Measurements from ENCODE around the gene MTO1.
"Not testable (repeated sequence)": the region's sequence is repeated elsewhere in the genome, so short reads cannot be mapped to it uniquely, and the experiment has no call there.

MTO1 gene, protein sequence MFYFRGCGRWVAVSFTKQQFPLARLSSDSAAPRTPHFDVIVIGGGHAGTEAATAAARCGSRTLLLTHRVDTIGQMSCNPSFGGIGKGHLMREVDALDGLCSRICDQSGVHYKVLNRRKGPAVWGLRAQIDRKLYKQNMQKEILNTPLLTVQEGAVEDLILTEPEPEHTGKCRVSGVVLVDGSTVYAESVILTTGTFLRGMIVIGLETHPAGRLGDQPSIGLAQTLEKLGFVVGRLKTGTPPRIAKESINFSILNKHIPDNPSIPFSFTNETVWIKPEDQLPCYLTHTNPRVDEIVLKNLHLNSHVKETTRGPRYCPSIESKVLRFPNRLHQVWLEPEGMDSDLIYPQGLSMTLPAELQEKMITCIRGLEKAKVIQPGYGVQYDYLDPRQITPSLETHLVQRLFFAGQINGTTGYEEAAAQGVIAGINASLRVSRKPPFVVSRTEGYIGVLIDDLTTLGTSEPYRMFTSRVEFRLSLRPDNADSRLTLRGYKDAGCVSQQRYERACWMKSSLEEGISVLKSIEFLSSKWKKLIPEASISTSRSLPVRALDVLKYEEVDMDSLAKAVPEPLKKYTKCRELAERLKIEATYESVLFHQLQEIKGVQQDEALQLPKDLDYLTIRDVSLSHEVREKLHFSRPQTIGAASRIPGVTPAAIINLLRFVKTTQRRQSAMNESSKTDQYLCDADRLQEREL

DNA sequence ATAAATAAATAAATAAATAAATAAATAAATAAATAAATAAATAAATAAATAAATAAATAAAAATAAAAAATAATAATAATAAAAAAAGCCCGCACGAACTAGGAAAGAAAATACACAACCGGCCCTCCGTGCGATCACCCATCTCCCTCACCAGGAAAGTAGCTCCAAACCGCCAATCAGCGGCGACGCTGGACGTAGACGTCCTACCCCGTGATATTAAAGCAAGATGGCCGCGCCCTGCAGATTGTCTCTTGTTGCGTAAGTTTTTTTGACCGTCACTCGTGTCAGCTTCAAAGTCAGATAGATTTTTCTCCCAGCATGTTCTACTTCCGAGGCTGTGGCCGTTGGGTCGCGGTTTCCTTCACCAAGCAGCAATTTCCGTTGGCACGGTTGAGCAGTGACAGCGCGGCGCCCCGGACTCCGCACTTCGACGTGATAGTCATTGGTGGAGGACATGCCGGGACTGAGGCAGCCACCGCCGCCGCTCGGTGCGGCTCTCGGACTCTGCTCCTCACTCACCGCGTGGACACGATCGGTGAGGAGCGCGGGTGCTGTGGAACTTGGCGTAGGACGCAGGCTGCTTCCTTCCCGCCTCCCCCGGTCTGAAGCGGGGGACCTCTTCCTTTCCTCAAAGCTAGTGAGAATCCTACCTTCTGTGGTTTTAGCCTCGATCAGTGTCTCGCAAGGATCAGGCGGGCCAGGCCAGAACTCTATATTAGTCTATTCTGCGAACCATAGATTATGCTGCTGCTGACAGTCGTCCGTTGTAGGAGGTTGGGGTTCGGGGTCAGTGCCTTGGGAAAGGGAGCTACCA, at the start of gene MTO1:
TSS of gene MTO1 (plus strand) at position 201 of the 814 bp plus-strand sequence. CDS start at position 319, 118 bp downstream.
- FAIRE-seq, result peak; percentile 73

DNA sequence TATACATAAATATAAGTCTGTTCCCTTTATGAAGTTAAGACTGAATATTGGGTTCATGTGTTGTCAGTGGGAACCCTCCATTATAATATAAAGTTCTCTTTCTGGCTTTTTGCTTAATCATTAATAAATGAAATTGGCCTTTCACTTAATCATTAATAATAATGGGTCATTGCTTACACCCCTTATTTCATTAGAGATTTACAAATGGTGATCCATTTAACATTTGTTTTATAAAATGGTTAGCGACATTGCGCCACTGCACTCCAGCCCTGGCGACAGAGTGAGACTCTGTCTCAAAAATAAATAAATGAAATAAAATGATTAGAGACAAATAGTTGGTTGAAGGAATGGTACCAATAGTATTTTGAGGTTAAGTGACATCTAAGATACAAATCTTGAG, 48.4 kb upstream of the MTO1 start:
- no peak for FAIRE-seq

DNA sequence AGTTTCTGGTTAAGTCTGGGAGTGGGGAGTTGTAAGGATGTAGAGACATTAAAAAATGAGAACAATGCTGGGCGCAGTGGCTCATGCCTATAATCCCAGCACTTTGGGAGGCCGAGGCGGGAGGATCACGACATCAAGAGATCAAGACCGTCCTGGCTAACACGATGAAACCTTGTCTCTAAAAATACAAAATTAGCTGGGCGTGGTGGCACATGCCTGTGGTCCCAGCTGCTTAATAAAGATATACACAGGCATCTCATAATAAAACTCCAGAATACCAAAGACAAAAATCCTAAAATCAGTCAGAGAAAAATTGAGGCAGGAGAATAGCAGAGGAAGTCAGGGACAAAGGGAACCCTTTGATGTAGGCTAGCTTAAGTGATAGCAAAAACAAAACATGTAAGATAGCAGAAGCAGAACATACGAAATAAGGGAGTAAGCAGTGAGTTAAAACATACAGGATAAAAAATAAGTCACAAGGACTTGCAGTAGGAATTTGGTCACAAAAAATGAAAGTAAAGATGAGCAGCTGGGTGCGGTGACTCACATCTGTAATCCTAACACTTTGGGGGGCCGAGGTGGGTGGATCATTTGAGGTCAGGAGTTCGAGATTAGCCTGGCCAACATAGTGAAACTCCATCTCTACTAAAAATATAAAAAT, 43.3 kb upstream of the MTO1 start:
- FAIRE-seq, result no peak

DNA sequence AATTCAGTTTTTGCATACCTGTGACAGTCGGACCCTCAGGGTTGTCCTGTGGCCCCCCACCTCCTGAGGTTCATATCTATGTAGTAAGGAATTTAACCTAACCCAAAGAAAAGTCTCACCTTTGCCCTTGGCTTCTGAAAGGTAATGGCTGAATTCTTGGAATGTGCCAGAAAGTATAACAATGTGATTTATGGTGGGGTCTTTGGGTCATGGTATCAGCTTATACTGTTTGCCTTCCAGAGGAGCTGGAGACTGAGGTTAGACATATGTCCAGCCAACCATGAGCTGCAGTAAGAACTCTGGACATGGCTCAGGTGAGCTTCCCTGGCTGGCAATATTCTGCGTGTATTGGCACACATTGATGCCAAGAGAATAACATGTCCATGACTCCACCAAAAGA, 40.0 kb upstream of the MTO1 start:
- FAIRE-seq, result no peak

DNA sequence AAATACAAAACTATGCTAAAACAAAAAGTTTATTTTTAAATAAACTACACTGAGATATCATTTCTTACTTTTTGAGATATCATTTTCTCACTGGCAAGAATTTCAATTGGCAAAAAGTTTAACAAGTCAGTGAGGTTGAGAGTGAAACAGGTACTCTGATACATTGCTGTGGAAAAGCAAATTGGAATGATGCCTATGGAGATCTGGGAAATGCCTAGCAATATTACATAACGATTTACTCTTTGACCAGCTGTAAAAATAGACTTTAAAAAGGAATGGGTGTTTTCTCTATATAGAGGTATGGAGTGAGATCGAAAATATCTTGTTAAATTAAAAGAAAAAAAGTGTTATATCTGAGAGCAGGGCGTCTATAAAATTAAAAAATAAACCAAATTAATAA, 26.3 kb upstream of the MTO1 start:
- no peak for FAIRE-seq

DNA sequence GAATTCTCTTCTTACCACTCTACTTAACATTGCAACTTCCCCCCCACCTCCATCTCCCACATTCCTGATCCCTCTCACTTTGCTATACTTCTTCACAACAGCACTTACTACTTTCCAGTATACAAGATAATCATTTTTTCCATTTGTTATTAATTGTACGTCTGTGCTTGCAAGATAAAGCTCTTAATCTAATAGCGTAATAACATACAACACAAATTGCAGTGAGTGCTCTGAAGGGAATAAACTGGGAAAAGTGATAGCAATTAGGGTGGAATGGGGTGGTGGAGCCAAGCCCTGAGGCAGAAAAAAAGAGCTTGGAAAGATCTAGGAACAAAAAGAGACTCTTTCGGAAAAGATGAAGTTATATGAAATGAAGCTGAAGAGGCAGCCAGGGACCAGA, 18.0 kb upstream of the MTO1 start:
- FAIRE-seq, result no peak

DNA sequence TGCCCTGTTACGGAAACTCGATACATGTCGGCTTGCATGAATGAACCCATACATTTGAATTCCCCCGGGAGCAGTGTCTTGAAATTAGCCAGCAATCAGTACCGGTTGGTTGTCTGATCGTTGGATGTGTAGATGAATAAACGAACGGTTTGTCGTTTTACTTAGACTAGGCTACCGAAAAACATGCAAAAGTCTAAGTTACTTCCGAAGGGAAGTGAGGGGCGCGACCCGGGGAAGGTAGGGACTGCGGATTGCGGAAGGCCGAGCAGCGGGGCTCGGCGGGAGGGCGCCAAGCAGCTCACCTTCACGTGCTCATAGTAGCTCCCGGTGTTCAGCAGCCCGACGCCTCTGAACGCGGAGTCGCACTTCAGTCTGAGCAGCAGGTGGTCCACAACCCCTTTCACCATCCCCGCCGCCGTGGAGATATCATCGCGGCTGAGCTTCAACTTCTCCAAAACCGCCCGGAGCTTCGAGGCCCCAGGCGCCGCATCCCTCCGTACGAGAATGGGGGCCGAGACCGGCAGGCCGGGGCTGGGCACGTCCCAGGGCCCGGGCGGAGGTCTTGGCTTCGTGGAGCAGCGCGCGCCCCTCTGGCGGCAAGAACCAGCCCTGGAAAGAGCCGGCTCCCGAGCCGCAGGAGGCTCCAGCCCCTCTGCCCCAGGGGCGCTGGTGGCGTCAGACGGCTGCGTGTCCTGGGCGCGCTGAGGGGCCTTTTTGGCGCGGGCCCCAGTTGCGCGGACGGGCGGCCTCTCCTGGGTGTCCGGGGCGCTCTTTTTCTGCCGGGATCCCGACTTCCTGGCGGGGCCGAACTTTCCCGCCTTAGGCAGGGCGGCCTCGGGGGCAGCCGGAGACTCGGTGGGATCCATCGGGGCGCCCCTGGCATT, 10.1 kb upstream of the MTO1 start:
- FAIRE-seq, result no peak

DNA sequence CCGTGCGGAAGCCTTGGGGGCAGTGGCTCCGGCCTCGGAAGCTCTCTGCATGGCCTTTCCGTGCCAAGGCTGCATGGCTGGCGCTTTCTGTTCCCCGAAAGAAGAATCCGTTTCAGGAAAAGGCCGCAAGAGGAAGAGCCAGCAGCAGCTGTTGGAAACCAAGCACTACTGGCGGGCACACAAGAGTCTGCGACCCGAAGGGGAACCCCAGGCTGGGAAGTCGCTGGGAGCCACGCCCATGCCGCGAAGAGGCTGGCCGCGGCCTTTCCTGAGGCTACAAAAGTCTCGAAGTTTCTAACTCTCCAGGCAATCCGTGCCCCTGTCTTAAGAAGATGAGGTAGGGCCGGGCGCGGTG, 9.5 kb upstream of the MTO1 start, which contains the start of gene CGAS:
TSS of gene CGAS (minus strand) at position 191 of the 355 bp plus-strand sequence. CDS start at position 75, 116 bp downstream.
- FAIRE-seq, result no peak

DNA sequence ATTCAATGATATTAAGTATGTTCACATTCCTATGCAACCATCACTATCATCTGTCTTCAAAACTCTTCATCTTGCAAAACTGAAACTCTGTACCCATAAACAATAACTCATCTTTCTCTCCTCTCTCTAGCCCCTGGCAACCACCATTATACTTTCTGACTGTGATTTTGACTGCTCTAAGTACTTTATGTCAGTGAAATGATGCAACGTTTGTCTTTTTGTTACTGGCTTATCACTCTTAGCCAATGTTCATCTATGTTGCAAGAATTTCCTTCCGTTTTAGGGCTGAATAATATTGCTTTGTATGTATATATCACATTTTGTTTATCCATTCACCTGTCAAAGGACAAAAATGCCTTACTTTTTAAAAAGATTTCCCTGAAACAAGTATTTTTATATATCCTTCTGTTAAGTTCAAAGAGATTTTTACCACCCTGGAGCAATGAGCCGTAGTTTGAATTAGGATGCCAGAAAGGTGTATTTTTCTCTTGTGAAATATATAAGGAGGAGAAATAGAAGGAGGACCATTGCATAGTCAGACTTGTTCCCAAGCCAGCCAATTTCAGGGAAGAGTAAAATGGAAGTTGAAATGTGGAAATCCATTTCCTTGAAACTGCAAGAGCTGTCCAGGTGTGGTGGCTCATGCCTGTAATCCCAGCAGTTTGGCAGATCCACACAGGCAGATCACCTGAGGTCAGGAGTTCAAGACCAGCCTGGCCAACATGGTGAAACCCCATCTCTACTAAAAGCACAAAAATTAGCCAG, 5.5 kb upstream of the MTO1 start:
- FAIRE-seq, result no peak

DNA sequence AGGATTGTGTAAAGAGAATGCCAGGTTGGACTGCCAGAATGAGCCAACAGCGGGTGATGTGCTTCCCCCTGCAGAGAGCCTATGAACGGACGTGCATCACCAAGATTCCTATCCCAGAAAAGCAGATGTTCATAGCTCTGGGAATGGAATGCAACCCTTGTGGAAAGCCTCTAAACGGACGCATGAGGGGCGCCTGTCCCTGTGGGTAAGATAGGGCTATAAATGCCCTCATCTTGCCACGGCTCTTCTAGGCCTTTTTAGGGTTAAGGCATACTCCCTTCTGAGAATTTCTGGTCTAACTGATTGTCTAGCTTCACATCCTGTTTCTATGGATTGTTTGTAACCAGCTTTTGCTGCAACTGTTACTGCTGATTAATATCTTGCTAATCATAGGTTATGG, 2.1 kb upstream of the MTO1 start:
- FAIRE-seq, result not testable (repeated sequence)

DNA sequence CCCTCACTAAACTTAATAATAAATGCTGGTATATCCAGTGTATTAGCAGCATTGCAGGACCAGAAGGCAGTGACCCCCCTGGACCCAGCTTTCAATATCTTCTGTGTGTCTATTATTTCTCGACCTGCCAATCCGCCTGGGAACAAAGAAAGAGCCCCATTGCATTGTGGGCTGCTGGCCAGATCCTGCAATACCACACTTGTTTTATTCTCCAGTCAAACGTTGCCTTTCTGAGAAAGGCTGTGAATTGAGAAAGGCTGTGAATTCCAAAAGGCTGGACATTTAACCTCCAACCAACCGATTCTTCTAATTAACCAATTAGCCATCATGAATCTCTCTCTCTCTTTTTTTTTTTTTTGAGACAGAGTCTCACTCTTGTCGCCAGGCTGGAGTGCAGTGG, 1.5 kb upstream of the MTO1 start:
- no peak for FAIRE-seq

DNA sequence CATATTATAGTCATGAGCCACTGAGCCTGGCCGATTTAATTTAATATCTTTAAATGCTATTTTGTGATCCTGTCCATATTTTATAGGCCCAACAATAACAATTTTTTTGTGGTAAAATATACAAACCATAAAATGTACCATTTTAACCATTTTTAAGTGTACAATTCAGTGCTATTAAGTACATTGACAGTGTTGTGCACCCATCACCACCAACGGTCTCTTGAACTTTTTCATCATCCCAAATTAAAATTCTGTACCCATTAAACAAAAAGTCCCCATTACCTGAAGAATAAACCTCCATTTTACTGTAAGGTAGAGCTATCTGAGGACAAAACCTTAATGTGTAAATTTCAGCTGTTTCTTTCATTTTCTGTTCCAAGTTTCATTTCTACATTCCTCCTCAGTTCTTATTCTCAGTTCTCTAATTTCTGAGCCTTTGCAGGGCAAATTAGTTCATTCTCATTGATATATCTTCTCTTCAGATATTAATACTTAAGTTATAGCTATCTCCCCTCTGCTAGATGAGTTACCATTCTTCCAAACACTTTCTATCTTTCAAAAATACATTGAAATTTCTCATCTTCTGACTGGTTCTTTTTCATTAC, 10.3 kb downstream of the MTO1 start:
- no peak for FAIRE-seq

DNA sequence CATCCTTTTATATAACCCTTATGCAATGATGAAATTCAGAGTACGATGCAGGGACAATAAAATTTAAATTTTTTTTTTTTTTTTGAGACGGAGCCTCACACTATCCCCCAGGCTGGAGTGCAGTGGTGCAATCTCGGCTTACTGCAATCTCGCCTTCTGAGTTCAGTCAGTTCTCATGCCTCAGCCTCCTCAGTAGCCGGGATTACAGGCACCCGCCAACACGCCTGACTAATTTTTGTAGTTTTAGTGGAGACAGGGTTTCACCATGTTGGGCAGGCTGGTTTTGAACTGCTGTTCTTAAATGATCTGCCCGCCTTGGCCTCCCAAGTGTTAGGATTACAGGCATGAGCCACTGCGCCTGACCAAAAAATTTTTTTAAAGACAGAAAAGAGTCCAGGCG, 15.2 kb downstream of the MTO1 start:
- FAIRE-seq, result no peak

DNA sequence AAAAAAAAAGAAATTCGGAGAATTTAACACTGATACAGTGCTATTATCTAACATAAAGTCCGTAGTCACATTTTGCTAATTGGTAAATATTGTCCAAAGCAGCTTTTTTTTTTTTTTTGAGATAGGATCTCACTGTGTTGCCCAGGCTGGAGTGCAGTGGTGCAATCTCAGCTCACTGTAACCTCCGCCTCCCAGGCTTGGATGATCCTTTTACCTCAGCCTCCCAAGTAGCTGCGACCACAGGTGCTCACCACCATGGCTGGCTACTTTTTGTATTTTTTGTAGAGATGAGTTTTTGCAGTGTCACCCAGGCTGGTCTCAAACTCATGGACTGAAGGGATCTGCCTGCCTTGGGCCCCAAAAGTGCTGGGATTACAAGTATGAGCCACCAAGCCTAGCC, 15.9 kb downstream of the MTO1 start:
- FAIRE-seq, result no peak

DNA sequence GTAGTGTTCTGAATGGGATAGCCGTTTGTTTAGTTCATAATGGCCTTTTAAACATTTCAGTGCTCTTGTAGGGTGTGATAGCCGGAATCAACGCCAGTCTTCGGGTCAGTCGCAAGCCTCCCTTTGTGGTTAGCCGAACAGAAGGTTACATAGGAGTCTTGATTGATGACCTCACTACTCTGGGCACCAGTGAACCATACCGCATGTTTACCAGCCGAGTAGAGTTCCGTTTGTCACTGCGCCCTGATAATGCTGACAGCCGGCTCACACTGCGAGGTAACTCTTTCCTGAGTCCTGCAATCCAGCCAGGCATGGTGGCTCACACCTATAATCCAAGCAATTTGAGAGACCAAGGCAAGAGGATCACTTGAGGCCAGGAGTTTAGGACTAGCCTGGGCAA, 20.4 kb downstream of the MTO1 start:
- no peak for FAIRE-seq

DNA sequence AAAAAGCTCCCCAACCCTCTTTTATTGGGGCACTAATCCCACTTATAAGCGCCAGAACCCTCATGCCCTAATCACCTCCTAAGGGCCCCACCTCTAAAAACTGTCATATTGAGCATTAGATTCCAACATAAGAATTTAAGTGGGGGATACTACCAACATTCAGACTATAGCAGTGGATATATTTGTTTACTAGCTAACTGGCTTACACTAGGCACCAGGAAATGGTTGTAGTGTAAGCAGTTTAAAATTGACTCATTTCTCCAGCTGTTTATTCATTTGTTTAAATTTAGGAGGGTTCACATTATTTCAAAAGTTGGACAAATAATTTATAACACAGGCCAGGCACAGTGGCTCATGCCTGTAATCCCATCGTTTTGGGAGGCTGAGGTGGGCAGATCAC, 22.9 kb downstream of the MTO1 start:
- FAIRE-seq, result no peak

DNA sequence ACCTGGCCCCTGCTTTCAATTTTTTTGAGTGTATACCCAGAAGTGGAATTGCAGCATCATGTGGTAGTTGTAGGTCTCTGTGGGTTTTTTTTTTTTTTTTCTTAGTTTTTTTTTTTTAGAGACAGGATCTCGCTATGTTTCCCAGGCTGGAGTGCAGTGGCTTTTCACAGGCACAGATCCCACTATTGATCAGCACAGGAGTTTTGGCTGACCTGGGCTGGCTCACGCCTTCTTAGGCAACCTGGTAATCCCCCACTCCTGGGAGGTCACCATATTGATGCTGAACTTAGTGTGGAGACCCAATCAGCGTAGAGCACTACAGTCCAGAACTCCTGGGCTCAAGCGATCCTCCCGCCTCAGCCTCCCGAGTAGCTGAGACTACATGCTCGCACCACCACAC, 25.9 kb downstream of the MTO1 start:
- no peak for FAIRE-seq

DNA sequence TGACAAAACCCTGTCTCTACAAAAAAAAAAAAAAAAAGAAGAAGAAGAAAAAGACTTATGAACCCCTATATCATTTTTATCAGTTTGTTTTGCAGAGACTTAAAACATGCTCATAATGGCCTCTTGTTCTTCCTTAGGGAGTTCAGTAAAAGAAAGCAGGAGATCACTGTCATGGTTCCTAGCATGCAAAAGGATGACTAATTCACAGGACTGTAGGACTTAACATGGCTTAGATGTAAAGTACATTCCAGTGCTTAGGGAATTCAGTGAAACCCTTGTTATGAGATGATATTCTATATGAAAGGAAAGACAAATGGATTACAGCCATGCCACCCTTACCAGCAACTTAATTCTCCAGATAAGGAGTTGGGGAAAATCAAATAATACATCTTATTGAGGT, 29.8 kb downstream of the MTO1 start:
- FAIRE-seq, result no peak

DNA sequence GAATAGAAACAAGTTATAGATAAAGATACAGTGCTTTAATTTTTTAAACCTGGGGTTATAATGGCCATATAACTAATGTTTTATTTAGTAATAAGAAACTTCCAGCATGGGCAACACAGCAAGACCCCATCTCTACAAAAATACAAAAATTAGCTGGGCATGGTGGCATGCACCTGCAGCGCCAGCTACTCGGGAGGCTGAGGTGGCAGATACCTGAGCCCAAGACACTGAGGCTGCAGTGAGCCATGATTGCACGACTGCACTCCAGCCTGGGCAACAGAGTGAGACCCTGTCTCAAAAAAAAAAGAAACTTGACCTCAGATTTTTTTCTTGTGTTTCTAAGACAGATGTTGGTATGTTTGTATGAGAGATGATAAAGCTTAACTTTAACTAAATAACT, 36.4 kb downstream of the MTO1 start:
- no peak for FAIRE-seq

DNA sequence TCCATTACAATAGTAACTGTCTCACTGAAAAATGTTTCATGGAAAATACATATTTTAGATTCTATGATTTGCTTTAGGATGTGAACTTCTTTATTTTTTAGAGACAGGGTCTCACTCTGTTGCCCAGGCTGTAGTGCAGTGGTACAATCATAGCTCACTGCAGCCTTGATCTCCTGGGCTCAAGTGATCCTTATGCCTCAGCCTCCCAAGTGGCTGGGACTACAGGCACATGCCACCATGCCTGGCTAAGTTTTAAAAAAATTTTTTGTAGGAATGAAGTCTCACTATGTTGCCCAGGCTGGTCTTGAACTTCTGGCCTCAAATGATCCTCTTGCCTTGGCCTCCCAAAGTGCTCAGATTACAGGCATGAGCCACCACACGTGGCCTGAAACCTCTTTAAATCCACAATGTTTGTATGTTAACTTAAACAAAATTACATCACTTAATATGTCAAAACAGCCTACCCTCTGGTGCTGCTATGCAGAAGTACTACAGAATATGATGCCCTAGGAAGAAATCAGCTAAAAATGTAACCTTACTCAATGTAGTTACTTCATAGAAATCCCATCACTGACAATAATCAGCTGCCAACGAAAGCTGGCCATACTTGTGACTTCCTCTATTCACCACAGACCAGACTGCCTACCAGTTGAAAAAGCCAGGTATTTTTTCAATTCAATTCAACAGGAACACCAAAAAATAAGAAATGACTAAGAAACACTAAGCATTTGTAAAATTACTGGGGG, 41.7 kb downstream of the MTO1 start:
- FAIRE-seq, result no peak
